Fibroblast of lung (primary cell): ENCODE data around the gene UBXN11. TPM values are rescaled to one million over a fixed set of nuclear protein-coding genes. Genes with fewer than 3 reads are reported as not detected.

Source experiments
- DNase-seq, 2 donors: peaks; one replicate each; pipeline versions ENCODE4 v3.0.0 to v3.0.0-alpha.2; 2010; ENCODE audit warnings: low read depth in 2 of 2
- H2AFZ ChIP-seq: 2 replicates; pipeline ENCODE4 v1.5.1; 2012; ENCODE audit warnings: low read length, control low read depth, inconsistent platforms
- H3K27ac ChIP-seq: 2 replicates; pipeline ENCODE4 v1.5.1; 2011; ENCODE audit warnings: low read length, control low read depth; ENCODE audit not compliant: insufficient read depth
- H3K27me3 ChIP-seq: 2 replicates; pipeline ENCODE4 v1.5.1; 2011; ENCODE audit warnings: mild to moderate bottlenecking, low read length; ENCODE audit not compliant: control insufficient read depth, insufficient read depth
- H3K36me3 ChIP-seq: 2 replicates; pipeline ENCODE4 v1.5.1; 2011; ENCODE audit warnings: low read length; ENCODE audit not compliant: control insufficient read depth, insufficient read depth
- H3K4me1 ChIP-seq: 2 replicates; pipeline ENCODE4 v1.5.1; 2011; ENCODE audit warnings: low read length; ENCODE audit not compliant: control insufficient read depth, insufficient read depth; ENCODE audit errors: extremely low read depth
- H3K4me2 ChIP-seq: 2 replicates; pipeline ENCODE4 v1.5.1; 2011; ENCODE audit warnings: low read length, control low read depth; ENCODE audit not compliant: insufficient read depth; ENCODE audit errors: extremely low read depth
- H3K4me3 ChIP-seq, 4 experiments: fragments of 200-600 bp in 1 of 4; sonication (generic) in 1 of 4; replicated peaks in 1 of 4; 2 replicates each; pipeline ENCODE4 v1.5.1; 2011 to 2016; ENCODE audit warnings: low read length in 4 of 4, low read depth in 3 of 4, mild to moderate bottlenecking in 3 of 4, control low read depth in 2 of 4, inconsistent platforms in 1 of 4, mixed read lengths in 1 of 4; ENCODE audit not compliant: insufficient read depth in 1 of 4; ENCODE audit errors: control extremely low read depth in 1 of 4
- H3K79me2 ChIP-seq: 2 replicates; pipeline ENCODE4 v1.5.1; 2012; ENCODE audit warnings: mild to moderate bottlenecking, low read length, inconsistent platforms; ENCODE audit not compliant: control insufficient read depth, insufficient read depth
- H3K9ac ChIP-seq: 2 replicates; pipeline ENCODE4 v1.5.1; 2011; ENCODE audit warnings: mild to moderate bottlenecking, low read length, control low read depth; ENCODE audit not compliant: insufficient read depth
- H3K9me3 ChIP-seq: 2 replicates; pipeline ENCODE4 v1.5.1; 2012; ENCODE audit warnings: low read depth, low read length; ENCODE audit not compliant: control insufficient read depth, insufficient read depth
- H4K20me1 ChIP-seq: 2 replicates; pipeline ENCODE4 v1.5.1; 2011; ENCODE audit warnings: low read length; ENCODE audit not compliant: control insufficient read depth, insufficient read depth; ENCODE audit errors: extremely low read depth
- EZH2 ChIP-seq: IDR thresholded peaks from 2 replicates; pipeline ENCODE4 v1.5.1; 2012; ENCODE audit warnings: low read length, control low read depth, mild to moderate bottlenecking; ENCODE audit errors: missing control alignments
- polyA plus RNA-seq, 2 donors: library from polyadenylated mRNA; depleted of rRNA in 1 of 2; stranded (reverse) in 1 of 2; unstranded in 1 of 2; fragments of >200 nt; gene quantifications; 2 replicates each; pipeline ENCODE4 v1.2.1, GENCODE V29; 2011 to 2012; ENCODE audit warnings: missing spikeins in 1 of 2
- total RNA-seq: library from RNA; depleted of rRNA; stranded (reverse); fragments of >200 nt; gene quantifications from 2 replicates; pipeline ENCODE4 v1.2.1, GENCODE V29; 2014
- TF ChIP-seq, protein P1 (sequence below), 2 donors: IDR thresholded peaks in 1 of 2; conservative IDR thresholded peaks in 1 of 2; 1 replicate in 1 of 2; 2 replicates in 1 of 2; pipeline ENCODE4 v1.5.1; 2011 to 2012; ENCODE audit warnings: low read length in 2 of 2, control low read depth in 1 of 2, inconsistent platforms in 1 of 2, low read depth in 1 of 2, mild to moderate bottlenecking in 1 of 2

Gene UBXN11
- total and polyA plus RNA-seq, 2 donors (not counting 1 experiment from before 2014, with no cell fraction given), result 3.5 to 7.1 TPM

- Histone ChIP-seq H3K36me3 (peaks cover 7% of the 10 kb centered on the region), H4K20me1 (no peaks in the 10 kb centered on the region), H3K79me2 (peaks cover 34% of the 10 kb centered on the region), H3K4me1 (peaks cover 58% of the 10 kb centered on the region), H3K4me3 (no peak overlapping the region), H3K9me3 (no peaks in the 10 kb centered on the region), H3K4me2 (no peak overlapping the region), H3K27me3 (no peaks in the 10 kb centered on the region), H3K27ac (peak overlapping the region; percentile 60), H3K9ac (no peak overlapping the region), H2AFZ (no peak overlapping the region)
- TF ChIP-seq EZH2, result no peak
- TF ChIP-seq, protein P1, sequence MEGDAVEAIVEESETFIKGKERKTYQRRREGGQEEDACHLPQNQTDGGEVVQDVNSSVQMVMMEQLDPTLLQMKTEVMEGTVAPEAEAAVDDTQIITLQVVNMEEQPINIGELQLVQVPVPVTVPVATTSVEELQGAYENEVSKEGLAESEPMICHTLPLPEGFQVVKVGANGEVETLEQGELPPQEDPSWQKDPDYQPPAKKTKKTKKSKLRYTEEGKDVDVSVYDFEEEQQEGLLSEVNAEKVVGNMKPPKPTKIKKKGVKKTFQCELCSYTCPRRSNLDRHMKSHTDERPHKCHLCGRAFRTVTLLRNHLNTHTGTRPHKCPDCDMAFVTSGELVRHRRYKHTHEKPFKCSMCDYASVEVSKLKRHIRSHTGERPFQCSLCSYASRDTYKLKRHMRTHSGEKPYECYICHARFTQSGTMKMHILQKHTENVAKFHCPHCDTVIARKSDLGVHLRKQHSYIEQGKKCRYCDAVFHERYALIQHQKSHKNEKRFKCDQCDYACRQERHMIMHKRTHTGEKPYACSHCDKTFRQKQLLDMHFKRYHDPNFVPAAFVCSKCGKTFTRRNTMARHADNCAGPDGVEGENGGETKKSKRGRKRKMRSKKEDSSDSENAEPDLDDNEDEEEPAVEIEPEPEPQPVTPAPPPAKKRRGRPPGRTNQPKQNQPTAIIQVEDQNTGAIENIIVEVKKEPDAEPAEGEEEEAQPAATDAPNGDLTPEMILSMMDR (conservative IDR thresholded peaks at IDR 0.05 in 1 of 2, IDR thresholded peaks at IDR 0.05 in 1 of 2; ENCODE audit: low read depth in 1 of 2, low read length in 2 of 2), result no peak
- DNase-seq, result no peak
Measured at GRCh38 chr1:26277719-26278118, 28.7 kb downstream of the UBXN11 start.

- no peaks in the 10 kb centered on the region for H4K20me1 ChIP-seq
- peaks cover 53% of the 10 kb centered on the region for H3K4me1 ChIP-seq
- peaks cover 29% of the 10 kb centered on the region for H3K79me2 ChIP-seq
Measured at GRCh38 chr1:26277261-26277661, 29.2 kb downstream of the UBXN11 start.

DNA sequence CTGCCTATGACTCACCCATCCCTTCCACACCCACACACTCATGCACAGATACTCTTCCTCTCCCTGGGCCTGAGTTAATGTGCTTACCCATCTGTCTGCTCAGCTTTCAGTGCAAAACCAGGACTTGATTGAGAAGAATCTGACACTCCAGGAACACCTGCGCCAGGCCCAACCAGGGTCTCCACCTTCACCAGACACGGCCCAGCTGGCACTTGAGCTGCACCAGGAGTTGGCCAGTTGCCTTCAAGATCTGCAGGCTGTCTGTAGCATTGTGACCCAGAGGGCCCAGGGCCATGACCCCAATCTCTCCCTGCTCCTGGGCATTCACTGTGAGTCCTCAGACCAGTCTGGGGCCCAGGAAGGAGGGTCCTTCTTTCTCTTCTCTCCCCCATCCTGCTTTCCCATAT is 30.0 kb downstream of the UBXN11 start:
- H3K79me2 ChIP-seq, result peaks cover 23% of the 10 kb centered on the region
- H3K36me3 ChIP-seq, result peaks cover 4% of the 10 kb centered on the region
- TF ChIP-seq, protein P1 (conservative IDR thresholded peaks at IDR 0.05 in 1 of 2, IDR thresholded peaks at IDR 0.05 in 1 of 2; ENCODE audit: low read depth in 1 of 2, low read length in 2 of 2), result no peak
- TF ChIP-seq EZH2, result no peak
- DNase-seq, result no peak
- no peak overlapping the region for H3K9ac ChIP-seq
- H3K27me3 ChIP-seq, result no peaks in the 10 kb centered on the region
- no peaks in the 10 kb centered on the region for H3K9me3 ChIP-seq
- H3K4me1 ChIP-seq, result peaks cover 49% of the 10 kb centered on the region
- H4K20me1 ChIP-seq, result no peaks in the 10 kb centered on the region
- no peak overlapping the region for H3K4me3 ChIP-seq
- H3K4me2 ChIP-seq, result peak overlapping the region; percentile 8
- no peak overlapping the region for H2AFZ ChIP-seq
- H3K27ac ChIP-seq, result peak overlapping the region; percentile 62

More at GRCh38 chr1:26277261-26277661, 29.2 kb downstream of the UBXN11 start:
- Histone ChIP-seq H3K27me3 (no peaks in the 10 kb centered on the region), H3K9ac (no peak overlapping the region), H3K4me2 (no peak overlapping the region), H3K27ac (no peak overlapping the region), H3K9me3 (no peaks in the 10 kb centered on the region), H3K4me3 (no peak overlapping the region), H3K36me3 (peaks cover 7% of the 10 kb centered on the region), H2AFZ (no peak overlapping the region)
- DNase-seq, result no peak
- TF ChIP-seq, protein P1 (conservative IDR thresholded peaks at IDR 0.05 in 1 of 2, IDR thresholded peaks at IDR 0.05 in 1 of 2; ENCODE audit: low read depth in 1 of 2, low read length in 2 of 2), result no peak
- no peak for TF ChIP-seq EZH2
